Ishikawa (cell line): ENCODE measurements around the gene VWA8.

Experiments used
- CREB1 ChIP-seq: IDR thresholded peaks from 2 replicates; pipeline ENCODE4 v1.6.1; 2012; ENCODE audit warnings: low read depth
- EP300 ChIP-seq: IDR thresholded peaks from 2 replicates; pipeline ENCODE4 v1.6.1; 2012; ENCODE audit warnings: borderline replicate concordance
- FOXM1 ChIP-seq: IDR thresholded peaks from 2 replicates; pipeline ENCODE4 v1.6.1; 2012; ENCODE audit warnings: low read depth, borderline replicate concordance
- NFIC ChIP-seq: IDR thresholded peaks from 2 replicates; pipeline ENCODE4 v1.6.1; 2012
- RAD21 ChIP-seq: IDR thresholded peaks from 2 replicates; pipeline ENCODE4 v1.6.1; 2012; ENCODE audit warnings: low read depth
- TCF12 ChIP-seq: IDR thresholded peaks from 2 replicates; pipeline ENCODE4 v1.6.1; 2012; ENCODE audit warnings: low read depth
- TEAD4 ChIP-seq: IDR thresholded peaks from 2 replicates; pipeline ENCODE4 v1.6.1; 2012
- TF ChIP-seq, protein P1 (sequence below): IDR thresholded peaks from 2 replicates; pipeline ENCODE4 v1.6.1; 2012
- TF ChIP-seq, protein P2 (sequence below): IDR thresholded peaks from 2 replicates; pipeline ENCODE4 v1.6.1; 2012; ENCODE audit warnings: low read depth, mild to moderate bottlenecking

DNA sequence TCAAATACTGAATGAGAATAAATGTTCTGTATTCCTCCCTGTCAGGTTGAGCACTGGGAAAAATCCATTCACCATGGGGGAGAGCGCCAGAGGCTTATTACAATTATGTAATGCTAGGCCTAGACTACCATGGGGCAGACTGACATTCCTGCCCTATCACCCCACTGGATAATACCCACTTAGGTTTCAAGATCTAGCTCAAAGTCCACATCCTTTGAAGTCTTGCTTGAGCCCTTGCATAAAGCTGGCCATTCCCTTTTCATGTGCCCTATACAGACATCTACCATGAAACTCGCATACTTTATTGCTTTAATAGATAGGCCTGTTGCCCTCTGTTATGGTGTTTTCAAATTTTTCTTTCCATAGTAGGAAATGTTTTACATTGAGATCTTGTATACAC lies 354.3 kb downstream of the VWA8 start:
- TF ChIP-seq FOXM1 (no peak), EP300 (no peak), TCF12 (no peak), TEAD4 (no peak), NFIC (no peak), CREB1 (no peak), RAD21 (no peak)
- TF ChIP-seq, protein P1, sequence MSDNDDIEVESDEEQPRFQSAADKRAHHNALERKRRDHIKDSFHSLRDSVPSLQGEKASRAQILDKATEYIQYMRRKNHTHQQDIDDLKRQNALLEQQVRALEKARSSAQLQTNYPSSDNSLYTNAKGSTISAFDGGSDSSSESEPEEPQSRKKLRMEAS = no peak
- TF ChIP-seq, protein P2, sequence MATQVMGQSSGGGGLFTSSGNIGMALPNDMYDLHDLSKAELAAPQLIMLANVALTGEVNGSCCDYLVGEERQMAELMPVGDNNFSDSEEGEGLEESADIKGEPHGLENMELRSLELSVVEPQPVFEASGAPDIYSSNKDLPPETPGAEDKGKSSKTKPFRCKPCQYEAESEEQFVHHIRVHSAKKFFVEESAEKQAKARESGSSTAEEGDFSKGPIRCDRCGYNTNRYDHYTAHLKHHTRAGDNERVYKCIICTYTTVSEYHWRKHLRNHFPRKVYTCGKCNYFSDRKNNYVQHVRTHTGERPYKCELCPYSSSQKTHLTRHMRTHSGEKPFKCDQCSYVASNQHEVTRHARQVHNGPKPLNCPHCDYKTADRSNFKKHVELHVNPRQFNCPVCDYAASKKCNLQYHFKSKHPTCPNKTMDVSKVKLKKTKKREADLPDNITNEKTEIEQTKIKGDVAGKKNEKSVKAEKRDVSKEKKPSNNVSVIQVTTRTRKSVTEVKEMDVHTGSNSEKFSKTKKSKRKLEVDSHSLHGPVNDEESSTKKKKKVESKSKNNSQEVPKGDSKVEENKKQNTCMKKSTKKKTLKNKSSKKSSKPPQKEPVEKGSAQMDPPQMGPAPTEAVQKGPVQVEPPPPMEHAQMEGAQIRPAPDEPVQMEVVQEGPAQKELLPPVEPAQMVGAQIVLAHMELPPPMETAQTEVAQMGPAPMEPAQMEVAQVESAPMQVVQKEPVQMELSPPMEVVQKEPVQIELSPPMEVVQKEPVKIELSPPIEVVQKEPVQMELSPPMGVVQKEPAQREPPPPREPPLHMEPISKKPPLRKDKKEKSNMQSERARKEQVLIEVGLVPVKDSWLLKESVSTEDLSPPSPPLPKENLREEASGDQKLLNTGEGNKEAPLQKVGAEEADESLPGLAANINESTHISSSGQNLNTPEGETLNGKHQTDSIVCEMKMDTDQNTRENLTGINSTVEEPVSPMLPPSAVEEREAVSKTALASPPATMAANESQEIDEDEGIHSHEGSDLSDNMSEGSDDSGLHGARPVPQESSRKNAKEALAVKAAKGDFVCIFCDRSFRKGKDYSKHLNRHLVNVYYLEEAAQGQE = no peak
